HG02798 (cell line): ENCODE data around the gene TARDBP.
"Not testable (repeated sequence)": the region's sequence is repeated elsewhere in the genome, so short reads cannot be mapped to it uniquely, and the experiment has no call there.

Source experiments
- ATAC-seq: cut with Tn5 transposase; IDR thresholded peaks from one replicate; pipeline ENCODE4 v1.9.1; 2021; ENCODE audit warnings: mild to moderate bottlenecking; ENCODE audit not compliant: unreplicated experiment, poor library complexity

Gene TARDBP

DNA sequence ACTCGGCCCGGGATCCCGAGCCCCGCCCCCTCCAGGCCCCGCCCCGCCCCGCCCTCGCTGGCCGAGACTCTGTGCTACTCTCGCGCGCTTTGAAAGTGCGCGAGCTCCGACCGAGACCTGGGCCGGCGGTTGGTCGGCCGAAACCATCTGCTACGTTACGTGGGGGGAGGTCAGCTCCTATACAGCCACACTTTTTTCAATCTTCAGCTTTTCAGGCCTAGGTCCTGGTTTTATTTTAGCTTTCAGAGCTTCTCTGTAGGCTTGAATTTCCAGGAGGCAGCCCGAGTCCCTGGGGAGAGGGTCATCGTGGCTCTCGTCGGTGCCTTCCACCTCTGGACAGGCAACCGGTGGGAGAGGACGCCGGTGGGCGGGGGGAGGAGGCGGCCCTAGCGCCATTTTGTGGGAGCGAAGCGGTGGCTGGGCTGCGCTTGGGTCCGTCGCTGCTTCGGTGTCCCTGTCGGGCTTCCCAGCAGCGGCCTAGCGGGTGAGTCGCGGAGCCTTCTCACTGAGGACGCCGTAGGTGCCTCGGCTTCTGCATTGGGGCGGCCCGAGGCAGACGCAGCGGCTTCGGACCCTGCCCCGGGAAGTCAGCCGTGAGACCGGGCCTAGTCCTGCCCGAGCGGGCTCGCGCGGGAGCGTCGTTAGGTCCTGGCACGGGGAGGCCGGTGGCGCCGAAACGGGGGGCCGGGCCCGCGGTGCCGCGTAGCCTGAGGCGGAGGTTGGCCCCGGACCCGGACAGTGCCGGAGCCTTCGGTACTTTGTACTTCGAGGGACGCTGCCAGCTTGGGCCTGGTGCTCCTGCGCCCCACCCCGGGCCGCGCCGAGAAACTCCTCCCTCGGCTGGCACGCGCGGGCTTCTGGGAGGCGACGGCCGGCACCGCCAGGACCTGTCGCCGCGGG lies at the start of gene TARDBP:
Gene TARDBP (plus strand): TSS at position 395 of the 900 bp plus-strand sequence. CDS start 1,074 bp downstream, outside the sequence.
- peak; percentile 91 for ATAC-seq

DNA sequence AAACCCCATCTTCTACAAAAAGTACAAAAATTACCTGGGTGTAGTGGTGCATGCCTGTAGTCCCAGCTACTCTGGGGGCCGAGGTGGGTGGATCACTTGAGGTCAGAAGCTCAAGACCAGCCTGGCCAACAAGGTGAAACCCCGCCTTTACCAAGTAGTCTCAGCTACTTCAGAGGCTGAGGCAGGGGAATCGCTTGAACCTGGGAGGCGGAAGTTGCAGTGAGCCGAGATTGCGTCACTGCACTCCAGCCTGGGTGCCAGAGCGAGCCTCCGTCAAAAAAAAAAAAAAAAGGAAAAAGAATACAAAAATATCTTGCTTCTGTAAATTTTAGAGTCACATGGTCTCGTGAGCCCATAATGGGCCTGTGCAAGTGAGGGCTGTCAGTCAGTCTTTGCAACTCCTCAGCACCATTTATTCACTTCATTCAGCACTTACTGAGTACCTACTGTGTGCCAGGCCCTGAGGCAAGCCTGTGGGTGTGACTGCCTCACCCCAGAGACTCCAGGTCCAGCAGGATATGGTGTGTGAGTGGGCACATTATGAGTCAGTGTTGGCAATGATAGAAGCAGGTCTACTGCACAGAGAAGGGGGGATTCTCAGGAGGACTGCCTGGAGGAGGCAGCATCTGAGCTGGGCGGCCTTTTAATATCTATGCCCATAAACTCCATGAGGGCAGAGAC lies 46.8 kb upstream of the TARDBP start:
- ATAC-seq = no peak

DNA sequence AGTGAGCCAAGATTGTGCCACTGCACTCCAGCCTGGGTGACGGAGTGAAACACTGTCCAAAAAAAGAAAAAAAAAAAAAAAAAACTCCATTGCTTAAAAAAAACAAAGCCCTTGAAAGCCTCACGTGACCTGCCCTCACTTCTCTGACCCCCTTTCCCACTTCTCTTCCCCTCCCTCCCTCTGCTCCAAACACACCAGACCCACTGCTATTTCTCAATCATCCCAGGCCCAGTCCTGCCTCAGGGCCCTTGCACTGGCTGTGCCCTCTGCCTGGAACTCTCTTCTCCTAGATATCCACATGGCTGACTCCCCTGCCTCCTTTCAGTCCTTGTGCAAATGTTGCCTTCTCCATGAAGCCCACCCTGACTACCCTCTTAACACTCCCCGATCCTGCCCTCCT lies 45.4 kb upstream of the TARDBP start:
- no peak for ATAC-seq

DNA sequence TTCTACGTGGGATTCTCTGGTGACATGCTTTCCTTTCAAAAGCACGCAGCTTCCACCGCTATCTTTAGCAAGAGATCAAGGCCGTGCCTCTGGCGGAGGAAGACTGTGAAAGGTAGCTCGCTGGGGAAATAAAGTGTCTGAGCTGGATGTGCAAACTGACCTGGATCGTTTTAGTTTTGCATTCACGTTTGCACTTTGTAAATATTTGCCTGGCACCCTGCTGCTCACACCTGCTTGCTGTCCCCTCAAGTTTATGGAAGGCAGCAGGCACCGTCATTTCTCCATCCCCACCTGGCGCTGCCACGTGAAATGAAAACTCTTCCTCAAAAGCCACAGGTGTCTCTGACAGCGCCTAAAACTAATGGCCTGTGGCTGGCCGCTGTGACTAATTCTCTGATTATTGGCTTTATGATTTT lies 44.0 kb upstream of the TARDBP start:
- no peak for ATAC-seq

DNA sequence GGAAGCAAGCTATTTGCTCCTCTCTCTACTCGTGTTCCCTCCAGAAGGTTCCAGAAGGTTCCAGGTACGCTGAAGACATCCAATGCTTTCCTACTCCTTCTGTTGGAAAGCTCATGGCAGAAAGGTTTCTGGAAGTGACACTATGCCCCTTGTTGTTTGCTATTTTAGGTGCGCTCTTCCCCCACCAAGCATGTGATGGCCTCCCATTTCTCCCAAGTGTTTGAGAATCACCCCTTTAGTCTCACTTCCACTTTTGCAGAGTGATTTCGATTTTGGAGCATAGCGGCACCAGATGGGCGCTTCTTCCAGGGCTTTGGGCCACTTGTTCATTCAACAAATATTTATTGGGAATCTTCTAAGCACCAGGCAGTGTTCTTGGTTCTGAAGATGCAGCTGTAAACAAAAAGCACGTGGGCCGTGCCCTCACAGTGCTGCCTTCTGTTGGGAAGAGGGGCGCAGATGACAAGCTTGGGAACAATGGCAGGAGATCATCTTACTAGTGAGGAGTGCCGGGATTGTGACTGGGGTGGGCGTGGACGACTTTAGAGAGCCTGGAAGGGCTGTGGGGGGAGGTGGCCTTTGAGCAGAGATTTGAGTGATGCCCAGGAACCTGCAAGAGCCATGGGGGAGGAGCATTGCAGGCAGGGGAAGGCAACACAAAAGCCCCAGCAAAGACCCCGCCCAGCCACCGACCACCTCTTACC lies 43.0 kb upstream of the TARDBP start:
- no peak for ATAC-seq

DNA sequence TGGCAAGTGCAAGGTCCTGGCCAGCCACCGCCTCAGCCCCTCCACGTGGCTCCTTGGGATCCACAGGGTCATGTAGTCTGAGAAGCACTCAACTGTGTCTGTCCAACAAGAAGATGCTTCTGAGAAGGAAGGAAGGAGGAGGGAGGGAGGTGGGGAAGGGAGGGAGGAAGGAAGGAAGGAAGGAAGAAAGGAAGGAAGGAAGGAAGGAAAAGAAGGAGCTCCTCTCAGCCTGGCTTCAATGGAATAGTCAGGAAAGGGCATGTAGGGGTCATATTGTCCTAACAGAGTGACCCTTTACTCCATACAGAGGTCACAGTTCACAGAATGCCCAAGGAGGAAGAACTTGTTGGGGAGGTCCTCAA lies 42.5 kb upstream of the TARDBP start:
- ATAC-seq = no peak

DNA sequence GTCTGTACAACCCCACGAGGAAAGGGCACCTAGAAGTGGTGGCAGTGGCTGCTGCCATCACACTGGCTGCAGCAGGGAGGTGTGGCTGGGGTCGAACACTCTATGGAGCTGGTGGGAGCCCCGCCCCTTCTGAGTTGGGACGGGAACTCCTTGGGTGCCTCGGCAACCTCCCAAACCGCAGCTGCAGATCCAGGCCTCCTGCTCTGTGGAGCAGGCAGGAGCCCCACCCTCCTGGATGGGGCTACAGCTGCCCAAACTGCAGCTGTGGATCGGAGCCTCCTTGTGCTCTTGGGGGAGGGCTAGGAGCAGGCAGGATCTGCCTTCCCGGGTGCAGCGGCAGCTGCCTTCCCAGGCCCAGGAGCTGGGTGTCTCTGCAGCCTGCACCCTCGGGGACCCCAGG lies 38.9 kb upstream of the TARDBP start:
- ATAC-seq = no peak

DNA sequence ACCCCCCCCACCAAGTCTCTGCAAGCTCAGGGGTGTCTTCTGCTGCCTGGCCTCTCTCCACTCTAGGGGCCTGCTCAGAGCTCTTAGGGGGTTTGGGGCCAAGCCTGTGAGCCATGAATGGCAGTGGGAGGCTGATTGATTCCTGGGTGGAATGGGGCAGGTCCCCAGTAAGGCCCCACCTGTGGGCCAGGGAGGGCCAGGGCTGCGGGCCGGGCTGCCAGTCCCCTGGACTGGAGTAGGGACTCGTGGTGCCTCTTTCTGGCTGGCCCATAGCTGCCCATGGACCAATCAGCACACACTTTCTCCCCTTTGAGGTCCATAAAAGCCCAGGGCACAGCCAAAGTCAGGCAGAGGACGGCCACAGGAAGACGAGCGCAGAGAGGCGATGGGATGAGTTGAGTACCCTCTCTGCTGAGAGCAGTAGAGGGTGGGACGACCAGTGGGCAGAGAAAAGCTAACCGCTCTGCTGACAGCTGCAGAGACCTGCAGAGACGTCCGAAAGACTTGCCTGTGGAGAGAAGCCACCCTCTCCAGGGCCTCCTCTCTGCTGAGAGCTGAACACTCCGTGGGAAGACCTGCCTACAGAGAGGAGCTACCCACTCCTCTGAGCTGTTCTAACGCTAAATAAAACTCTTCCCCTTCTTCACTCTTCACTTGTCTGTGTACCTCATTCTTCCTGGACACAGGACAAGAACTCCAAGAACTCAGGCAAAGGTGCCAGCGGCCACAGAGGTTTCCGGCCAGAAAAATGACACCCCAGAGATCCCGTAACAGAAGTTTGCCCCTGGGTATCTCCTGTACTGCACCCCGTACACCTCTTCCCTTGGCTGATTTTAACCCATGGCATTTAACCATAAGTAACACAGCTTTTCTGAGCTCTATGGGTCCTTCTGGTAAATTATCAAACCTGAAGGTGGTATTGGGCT lies 38.2 kb upstream of the TARDBP start:
- no peak for ATAC-seq

DNA sequence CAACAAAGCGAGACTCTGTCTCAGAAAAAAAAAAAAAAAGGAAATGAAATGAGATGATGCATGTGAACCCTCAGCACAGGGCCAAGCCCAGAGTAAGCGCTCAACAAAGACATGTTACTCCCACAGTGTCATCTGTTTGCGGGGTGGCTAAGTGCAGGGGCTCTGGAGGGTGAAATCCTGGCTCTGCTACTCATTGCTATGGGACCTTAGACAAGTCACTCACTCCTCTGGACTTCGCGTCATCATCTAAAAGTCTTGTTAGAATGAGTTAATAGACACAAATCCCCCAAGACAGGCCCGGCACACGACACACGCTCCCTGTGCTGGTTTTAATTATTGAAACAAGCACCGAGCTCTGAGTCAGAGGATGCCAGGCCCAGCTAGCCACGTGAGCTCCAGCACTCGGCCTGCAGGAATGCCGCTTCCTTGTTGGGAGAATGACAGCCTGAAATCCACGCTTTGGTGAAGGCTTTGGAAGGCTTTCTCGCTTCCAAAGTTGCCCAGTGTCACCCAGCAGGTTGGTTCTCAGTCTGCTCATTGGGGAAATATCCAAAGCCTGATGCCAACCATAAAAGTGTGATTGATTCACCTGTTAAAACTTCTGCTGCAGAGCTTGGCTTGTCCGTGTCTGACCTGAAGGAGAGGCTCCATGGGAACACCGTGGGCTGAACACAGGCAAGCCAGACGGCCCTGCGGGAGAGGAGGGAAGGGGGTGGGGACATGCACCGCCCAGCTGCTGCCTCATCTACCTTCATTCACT lies 36.7 kb upstream of the TARDBP start:
- ATAC-seq = no peak

DNA sequence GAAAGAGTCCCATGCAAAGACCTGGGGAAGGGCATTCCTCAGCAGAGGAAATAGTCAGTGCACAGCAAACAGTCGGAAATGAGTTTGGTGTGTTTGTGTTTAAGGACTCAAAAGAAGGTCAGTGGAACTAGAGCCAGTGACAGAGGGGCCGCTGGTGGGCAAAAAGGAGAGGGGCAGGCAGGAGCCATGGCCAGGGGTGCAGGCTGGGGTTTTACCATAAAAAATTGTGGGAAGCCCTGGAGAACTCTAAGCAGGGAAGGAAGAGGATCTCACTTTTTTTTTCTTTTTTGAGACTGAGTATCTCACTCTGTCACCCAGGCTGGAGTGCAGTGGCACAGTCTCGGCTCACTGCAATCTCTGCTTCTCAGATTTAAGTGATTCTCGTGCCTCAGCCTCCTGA lies 33.7 kb upstream of the TARDBP start:
- no peak for ATAC-seq

DNA sequence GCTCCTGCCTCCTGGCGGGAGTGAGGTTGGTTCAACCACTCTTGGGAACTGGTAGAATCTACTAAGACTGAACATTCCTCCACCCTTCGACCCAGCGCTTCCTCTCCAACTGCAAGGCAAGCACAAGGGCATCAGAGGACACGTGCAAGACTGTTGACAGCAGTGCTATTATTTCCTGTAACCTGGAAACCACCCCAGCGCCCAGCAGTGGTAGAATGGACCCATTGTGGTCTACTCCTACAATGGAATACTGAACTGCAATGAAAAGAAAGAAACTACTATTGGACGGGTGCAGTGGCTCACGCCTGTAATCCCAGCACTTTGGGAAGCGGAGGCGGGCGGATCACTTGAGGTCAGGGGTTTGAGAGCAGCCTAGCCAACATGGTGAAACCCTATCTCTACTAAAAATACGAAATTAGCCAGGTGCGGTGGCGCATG lies 33.0 kb upstream of the TARDBP start:
- no peak for ATAC-seq

DNA sequence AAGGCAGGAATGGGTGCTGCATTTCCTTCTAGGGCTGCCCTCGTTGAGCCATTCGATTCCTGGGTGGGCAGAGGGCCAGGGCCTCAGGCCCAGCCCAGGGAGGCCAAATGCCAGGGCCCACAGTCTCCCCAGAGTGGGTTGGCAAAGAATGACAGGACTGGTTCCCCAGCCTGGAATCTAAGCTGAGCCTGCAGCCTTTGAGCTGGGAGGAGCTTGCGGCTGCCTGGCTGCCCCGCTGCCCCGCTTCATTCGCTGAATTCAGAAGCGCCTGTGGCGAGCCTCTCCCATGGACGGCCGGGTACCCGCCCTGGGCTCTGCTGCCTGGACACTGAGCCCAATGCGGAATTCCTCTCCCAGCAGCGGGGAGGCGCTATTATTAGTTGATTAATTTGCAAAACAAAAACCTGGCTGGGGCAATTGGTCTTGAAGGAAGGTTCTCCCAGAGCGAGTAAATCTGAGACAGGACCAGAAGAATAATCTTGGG lies 32.3 kb upstream of the TARDBP start:
- ATAC-seq = no peak

DNA sequence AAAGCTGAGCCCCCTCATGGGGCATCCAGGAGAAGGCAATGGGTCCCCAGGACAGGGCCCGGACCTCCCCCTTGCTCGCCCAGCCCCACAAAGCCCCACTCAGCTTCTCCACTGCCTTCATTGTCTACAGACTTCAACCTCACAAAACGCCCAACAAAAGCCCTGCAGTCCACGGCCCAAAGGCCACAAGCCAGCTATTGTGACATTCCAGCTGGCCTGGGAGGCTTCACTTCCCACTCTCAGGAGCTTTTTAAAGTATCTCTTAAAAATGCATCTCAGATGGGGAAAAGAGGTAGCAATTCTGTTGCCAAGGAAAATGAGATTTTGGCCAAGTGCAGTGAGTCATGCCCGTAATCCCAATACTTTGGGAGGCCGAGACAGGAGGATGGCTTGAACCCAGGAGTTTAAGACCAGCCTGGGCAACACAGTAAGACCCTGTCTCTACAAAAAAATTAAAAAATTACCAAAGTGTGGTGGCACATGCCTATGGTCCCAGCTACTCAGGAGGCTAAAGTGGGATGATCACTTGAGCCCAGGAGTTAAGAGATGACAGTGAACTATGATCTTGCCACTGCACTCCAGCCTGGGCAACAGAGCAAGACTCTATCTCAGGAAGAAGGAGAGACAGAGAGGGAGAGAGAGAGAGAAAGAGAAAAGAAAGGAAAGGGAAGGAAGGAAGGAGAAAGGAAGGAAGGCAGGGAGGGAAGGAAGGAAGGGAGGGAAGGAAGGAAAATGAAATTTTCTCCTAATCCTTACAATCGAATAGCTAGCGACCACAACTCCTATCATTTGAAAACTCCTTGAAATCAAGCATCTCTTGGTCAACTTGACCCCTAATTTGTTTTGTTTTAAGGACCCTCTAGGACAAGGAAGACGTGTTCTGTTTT lies 31.4 kb upstream of the TARDBP start:
- ATAC-seq = no peak

DNA sequence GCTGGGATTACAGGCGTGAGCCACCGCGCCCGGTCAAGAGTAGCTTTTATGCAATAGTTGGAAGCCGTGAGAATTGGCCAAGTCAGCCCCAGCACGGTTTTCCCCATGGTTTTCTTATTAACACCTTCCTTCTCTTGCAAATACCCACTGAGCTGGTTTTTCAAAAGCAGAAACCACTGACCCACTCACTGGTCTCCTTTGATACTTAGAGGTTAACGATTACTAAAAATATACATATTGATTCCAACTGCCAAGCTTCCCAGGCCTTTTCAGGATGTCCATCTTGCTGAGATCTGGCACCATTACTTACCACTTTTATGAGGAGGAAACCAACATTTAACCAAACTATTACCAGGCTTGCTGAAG lies 25.9 kb upstream of the TARDBP start:
- peak; percentile 29 for ATAC-seq

DNA sequence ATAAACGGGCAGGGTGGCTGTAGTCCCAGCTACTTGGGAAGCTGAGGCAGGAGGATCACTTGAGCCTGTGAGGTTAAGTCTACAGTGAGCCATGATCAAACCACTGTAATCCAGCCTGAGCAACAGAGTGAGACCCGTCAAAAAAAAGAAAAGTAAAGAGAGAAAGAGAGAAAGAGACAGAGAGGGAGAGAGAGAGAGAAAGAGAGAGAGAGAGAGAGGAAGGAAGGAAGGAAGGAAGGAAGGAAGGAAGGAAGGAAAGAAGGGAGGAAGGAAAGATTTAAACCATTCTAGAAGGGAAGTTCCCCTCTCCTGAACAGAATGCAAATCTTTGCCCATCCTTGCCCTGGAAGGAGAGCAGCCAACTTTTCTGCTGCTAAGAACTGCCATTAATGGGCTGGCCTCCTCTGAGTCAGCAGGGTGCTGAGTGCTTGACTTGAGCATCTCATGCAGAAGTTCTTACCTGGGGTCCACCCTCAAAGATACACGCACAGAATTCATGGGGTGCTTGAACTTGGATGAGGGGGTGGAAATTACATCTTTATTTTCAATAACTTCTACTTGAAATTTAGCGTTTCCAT lies 24.5 kb upstream of the TARDBP start:
- no peak for ATAC-seq

DNA sequence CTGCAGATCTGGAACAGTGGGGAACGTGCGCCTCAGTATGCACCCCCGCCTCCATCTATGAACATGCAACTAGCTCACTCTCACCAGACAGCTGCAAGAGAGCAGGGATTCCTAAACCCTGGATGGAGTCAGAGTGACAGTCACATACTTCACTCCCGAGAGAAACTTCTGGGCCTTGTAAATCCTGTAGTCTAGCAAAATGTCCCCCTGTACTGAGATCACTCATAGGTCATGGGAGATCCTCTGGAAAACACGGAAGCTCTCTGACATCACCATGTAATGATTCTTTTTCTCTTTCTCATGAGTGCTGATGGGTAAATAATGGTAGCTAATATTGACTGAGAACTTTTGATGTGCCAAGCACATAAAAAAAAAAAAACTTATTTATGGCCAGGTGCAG lies 23.4 kb upstream of the TARDBP start:
- no peak for ATAC-seq

DNA sequence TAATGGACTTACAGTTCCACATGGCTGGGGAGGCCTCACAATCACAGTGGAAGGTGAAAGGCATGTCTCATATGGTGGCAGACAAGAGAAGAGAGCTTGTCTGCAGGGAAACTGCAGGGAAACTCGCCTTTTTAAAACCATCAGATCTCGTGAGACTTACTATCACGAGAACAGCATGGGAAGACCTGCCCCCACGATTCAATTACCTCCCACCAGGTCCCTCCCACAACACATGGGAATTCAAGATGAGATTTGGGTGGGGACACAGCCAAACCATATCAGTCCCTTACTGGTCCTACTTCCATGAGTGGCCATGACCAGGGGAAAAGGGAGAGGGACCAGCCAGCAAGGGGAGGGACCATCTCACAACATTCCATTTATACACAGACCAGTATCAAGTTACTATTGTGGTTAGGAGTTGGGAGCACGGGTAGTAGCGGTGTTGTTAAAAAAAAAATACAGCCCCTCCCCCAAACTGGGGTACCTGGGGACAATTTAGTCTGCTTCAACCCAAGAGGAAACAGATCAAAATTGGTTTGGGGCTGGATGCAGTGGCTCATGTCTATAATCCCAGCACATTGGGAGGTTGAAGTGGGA lies 22.4 kb upstream of the TARDBP start:
- not testable (repeated sequence) for ATAC-seq

DNA sequence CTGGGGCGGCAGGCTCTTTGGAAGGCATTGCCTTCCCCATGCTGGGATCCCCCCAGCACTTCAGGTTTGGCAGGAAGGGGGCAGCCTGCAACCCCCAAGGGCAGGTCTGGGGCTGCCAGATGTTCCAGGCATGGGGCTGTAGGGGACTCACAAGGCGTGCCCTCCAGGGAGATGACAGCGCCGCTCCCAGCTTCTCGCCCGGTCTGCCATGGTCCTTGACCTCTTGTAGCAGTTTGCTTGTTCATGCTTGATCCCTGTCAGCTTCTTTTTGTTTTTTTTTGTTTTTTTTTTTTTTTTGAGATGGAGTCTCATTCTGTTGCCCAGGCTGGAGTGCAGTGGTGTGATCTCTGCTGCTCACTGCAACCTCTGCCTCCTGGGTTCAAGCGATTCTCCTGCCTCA lies 21.6 kb upstream of the TARDBP start:
- no peak for ATAC-seq
